HG03457 (cell line): ENCODE measurements around the gene BCAS4.

ENCODE experiments used
- ATAC-seq: cut with Tn5 transposase; IDR thresholded peaks from one replicate; pipeline ENCODE4 v1.9.1; 2021; ENCODE audit warnings: moderate number of reproducible peaks; ENCODE audit not compliant: unreplicated experiment

The BCAS4 gene

DNA sequence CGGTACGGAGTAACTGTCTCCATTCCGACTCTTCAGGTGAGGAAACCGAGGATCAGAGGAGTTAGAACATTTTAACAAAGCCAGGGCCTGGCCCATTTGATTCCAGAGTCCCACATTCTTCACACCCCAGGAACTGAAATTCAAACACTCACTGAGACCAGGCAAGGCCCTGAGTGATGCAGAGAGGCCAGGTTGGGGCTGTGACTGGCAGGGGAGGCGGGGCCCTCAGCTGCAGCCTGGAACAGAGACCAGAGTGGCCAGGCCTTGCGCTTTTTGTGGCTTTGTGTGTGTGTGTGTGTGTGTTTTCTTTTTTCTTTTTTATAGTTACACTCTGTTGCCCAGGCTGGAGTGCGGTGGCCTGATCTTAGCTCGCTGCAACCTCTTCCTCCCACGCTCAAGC lies 57.2 kb downstream of the BCAS4 start:
- ATAC-seq, result no peak

DNA sequence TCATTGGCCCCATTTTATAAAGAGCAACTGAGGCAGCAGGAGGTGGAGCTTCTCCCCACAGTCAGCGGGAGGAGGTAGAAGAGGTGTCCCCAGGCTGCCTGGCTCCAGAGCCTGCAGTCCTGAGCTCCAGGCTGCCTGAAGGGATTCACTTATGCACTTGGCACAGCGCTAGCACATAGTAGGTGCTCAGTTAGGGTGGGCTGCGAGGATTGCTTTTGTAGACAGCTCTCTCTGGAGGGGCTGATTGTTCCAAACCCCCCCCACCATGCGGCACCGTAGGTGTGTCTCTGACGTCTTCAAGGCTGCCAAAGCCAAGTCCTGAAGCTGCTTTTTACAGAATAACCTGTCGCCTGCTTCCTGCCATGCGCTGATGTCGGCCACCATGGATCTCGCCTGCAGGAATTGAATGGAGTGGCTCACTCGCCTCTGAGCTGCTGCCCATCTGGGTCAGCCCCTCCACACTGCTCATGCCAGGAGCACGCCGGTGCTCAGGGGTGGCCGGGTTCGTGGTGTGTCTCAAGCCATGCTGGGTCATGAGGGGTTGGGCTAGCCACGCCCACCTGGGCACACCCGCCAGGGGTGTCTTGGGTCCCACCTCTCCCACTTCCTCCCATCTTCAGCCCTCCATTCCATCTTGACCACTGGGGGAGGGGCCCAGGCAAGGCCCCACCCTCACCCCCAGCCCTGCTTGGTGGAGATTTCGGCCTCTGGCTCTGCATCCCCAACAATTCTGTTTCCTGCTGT lies 59.8 kb downstream of the BCAS4 start:
- no peak for ATAC-seq

DNA sequence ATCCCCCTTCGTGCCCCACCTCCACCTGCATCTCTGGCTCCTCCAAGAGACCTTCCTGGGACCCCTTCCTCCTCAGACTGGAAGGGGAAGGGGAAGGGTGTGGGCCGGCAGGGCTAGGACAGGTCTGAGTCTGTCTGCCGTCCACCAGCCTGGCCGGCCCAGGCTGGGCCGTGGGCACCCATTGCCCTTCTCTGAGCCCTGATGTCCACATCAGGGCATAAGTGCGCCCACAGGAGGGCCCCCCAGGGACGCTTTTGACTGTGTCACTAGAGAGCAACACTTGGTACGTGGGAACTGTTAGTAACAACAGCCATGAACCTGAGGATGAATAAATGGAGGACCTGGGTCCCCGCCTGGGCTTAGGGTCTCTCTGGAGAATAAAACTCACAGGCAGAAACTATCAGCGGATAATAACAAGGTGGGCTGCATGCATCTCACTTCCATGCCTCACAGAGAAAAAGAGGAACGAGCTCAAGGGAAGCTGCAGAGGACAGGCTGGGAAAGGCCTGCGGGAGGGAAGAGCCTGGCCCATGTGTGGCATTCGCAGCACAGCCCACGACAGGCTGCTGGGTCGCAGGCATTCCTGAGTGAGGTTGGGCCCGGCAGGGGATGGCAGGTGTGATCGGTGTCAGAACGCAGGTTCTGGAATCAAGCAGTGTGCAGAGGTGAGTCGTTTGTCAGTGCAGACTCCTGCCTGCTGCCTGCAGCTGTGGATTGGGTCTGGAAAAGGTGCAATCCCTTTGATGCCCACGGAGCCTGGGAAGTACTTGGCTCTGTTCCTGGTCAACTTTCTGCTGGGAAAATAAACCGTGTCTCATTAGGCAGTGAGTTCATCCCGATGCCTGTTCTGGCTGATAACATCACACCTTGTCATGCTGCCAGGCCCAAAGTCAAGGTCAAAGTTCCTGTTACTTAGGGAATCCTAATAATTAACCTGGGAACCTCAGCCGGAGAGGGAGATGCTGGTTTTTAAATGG lies 60.9 kb downstream of the BCAS4 start:
- no peak for ATAC-seq

DNA sequence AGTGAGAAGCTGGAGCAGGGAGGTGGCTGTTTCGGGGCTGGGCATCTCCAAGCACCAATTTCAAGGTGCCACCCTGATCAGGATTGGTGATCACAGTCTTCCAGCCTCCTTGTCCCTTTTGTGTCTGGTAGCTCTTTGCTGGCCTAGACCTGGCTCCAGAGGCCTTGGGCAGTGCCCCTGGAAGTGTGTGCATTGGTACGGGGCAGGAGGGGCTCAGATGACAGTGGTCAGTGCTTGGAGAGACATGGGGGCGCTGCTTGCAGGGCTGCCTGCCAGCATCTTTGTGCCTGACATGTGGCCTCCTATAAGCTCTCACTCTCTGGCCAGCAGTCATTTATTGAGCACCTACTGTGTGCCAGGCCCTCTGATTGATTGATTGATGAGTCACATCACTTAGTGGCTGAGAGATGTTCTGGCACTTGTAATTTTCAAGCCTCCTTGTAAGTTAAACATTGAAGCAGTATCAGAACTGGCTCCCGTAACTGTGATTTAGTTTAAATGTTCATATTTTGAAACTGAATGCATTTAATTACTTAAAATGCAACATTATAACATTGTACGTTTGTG lies 61.7 kb downstream of the BCAS4 start:
- ATAC-seq, result no peak

DNA sequence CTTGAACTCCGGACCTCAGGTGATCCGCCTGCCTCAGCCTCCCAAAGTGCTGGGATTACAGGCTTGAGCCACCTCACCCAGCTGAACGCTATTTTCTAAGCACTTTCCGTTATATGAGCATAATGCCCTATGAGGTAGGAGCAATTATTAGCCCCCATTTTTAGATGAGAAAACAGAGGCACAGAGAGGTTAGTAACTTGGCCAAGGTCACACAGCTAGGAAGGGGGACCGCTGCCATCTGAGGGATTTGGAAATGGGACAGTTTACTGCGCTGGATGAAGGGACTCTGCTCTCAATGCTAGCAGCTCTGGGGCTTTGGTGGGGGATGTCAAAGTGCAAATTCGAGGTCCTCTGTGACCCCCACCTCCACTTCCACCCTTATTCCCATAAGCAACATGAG lies 62.5 kb downstream of the BCAS4 start:
- no peak for ATAC-seq

DNA sequence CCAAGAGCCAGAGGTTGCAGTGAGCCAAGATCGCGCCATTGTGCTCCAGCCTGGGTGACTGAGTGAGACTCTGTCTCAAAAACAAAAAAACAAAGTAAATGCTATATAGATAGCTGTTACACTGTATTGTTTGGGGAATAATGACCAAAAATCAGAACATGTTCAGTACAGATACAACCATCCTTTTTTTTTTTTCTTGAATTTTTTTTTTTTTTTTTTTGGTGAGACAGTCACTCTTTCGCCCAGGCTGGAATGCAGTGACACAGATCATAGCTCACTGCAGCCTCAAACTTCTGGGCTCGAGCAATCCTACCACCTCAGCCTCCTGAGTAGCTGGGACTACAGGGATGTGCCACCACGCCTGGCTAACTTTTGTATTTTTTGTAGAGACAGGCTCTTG lies 63.7 kb downstream of the BCAS4 start:
- ATAC-seq, result no peak

DNA sequence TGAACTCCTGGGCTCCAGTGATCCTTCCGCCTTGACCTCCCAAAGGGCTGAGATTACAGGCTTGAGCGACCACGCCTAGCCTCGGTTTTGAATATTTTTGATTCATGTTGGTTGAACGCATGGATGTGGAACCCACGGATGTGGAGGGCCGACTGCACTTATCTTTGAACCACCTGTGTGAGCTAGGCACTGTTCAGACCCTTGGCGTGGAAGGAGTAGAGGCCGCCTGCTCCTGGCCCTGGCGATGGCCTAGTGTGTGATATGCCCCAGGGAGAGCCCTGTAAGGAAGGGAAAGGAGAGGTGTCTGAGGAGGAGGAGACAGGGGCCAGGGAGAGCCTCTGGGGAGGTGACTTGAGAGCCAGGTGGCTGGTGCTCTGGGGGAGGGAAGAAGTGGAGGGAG lies 64.3 kb downstream of the BCAS4 start:
- no peak for ATAC-seq

DNA sequence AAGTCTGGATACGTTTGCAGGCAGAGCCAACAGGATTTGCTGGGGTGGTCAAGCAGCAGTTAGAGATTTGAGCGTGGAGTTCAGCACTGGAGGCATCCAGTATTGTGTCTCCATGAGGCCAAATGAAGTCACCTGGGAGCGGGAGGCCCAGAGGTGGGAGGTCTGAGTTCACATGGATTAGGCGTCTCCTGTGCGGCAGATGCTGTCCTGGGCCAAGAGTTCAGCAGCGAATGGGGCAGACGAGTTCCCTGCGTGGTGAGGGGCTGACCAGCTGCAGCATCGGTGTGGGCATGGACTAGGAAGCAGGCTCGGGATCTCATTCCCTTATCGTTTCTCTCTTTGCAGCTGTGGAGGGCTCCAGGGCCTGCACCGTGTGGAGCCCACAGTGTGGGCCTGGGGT lies 66.2 kb downstream of the BCAS4 start:
- no peak for ATAC-seq

DNA sequence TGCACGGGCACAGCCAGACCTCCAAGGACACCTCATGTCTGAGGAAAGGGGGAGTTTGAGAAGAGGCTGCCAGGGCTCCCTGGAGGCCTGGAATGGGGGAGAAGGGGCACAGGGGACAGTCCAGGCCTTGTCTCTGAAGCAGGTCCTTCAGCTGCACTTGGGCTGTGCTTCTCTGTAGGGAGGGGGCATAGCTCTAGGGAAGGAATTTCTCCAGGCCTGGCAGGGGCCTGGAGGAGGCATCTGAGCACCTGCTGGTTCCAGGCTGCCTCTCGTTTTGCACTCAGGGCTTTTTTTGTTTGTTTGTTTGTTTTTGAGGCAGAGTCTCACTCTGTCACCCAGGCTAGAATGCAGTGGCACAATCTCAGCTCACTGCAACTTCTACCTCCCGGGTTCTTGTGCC lies 67.7 kb downstream of the BCAS4 start:
- ATAC-seq, result no peak

DNA sequence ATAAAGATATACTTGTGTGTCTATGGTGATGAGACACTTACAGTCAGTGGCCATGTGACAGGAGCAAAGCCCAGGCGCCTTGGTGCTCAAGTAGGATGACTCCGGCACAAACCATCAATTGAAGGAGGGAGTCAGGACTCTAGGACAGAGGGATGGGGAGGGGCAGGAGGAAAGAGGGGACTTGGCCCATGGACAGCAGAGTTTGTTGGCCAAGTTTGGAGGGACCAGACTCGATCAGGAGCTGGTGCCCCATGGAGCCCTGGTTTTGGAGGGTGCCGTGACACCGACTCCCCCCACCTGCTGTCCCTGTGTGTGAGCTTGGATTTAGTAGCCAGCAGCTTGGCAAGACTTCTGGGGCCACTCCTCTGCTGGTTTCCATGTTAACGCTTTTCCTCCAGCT lies 70.3 kb downstream of the BCAS4 start:
- ATAC-seq, result no peak

DNA sequence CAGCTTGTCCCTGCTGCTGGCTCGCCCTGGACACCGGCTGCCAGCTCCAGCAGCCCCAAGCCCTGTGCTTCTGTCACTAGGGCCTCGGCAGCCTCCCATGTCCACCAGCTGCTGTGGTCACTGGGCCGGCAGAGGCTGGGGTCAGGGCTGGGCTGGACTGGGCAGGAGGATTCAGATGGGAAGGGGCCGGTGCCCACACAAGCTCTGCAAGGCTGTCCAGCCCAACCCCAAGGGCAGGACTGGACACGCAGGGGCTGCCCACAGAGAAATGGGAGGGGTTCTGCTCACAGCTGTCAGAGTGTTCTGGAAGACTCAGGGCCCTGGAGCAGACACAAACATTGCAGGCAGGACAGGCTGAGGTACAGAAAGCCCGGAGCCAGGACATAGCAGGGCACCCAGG lies 70.7 kb downstream of the BCAS4 start:
- ATAC-seq, result no peak

DNA sequence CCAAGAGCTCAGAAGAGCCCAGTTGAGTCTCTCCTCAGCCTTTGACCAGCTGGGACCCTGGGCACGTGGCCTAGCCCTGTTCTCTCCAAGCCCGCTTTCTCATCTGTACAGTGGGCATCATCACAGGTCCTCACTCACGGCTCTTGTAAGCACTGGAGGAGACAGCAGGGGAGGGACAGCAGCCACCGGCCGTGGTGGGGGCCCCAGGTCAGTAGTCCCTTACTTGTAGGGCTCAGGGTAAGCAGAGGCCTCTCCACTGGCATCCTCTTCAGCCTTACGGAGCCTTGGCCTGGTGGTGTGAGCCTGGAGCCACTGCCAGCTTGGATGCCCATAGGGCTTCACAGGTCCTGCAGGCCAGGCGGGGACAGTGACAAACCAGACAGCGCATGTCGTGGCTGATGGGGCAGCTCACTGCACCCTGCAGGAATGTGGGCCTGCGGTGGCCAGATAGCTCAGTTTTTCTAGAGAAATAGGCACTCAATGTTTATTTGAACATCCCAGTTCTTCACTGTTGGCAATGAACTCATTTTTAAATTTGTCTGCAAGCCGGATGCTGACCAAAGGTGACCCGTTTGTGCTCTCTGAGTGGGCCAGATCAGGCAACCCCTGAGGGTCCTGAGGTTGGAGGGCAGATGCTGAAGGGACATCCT lies 71.3 kb downstream of the BCAS4 start:
- ATAC-seq, result no peak

DNA sequence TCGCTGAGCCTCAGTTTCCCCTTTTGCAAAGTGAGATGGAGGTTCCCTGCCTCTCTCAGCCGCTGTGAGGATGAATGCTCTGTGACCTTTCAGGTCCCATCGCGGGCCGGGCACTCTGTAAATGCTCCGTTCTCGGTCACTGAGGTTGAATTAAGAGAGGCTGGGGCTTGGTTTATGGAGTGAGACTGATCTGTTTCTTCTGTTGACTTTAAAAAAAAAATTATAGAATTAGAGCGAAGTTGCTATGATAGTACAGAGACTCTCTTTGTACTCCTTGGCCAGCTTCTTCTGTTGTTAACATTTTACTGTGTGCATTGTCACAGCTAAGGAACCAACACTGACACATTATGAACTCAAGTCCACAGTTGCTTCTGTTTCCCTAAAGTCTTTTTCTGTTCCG lies 72.0 kb downstream of the BCAS4 start:
- no peak for ATAC-seq

DNA sequence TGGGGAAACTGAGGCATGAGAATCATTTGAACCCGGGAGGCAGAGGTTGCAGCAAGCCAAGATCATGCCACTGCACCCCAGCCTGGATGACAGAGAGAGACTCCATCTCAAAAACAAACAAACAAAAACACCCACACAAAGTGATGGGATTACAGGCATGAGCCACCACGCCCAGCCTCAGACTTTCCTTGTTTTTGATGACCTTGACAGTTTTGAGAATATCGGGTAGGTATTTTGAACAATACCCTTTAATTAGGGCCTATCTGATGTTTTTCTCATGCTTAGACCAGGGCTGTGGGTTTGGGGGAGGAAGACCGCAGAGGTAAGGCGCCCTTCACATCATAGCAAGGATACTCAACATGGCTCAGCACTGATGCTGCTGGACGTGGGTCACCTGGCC lies 72.9 kb downstream of the BCAS4 start:
- no peak for ATAC-seq

DNA sequence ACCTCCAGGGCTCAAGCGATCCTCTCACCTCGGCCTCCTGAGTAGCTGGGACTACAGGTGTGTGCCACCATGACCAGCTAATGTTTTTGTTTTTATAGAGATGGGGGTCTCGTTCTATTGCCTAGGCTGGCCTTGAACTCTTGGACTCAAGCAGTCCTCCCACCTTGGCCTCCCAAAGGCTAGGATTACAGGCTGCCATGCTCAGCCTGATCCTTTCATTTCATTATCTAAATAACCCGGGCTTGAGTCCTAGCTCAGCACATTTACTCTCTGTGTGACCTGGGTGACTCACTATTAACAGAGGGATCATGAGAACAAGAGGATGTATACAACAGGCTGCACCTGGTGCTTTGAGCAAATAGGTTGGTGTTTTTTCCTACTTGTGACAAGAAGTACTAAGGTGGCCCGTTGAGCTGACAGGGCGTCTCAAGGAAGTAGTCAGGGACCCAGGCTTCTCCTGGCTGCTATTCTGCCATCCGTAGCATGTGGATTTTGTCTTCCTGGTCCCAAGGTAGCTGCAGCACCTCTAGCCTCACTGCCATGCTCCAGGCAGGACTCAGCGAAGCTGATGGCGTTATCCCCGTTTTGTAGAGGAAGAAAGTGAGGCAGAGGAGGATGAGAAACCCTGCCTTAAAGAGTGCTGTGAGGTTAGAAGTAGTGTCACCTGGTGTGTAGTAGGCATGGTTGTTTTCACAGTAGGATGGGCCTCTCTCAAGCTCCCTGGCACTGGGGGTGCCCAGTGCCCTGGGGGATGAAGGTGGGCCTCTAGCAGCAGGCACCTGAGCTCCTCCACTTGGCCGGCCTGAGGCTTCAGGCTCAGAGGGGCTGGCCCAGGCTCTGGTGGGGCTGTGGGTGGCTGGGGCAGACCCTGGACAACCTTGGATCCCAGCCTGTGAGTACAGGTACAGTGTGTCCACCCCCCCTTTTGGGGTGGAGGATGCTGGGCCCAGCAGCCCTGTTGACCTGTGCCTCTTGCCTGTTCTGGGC lies 73.9 kb downstream of the BCAS4 start:
- no peak for ATAC-seq

DNA sequence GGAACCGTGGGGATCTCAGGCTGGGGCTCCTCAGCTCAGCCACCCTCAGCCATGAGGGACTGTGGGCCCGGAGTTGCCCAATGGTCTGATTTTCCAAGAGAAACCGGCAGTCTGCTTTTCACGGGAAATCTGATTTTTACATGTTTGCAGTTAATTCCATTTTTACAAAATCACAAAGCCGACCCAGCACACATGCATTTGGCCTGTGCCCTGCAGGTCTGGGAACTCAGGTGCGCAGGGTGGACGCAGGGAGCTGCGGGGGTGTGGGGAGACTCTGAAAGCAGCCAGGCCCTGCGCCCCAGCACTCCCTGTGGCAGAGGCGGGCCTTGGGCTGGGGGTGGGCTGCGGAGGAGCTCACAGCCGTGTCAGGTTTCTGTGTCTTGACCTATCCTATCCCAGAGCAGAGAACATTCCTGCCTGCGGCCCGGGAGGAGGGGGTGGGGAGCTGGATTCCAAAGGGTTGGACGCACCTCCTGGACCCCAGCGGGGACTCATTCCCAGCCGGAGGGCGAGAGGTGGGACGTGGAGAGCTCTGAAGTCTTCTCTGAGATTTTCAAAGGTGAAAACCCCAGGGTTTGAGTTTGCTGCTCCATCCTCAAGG lies 75.8 kb downstream of the BCAS4 start:
- no peak for ATAC-seq

DNA sequence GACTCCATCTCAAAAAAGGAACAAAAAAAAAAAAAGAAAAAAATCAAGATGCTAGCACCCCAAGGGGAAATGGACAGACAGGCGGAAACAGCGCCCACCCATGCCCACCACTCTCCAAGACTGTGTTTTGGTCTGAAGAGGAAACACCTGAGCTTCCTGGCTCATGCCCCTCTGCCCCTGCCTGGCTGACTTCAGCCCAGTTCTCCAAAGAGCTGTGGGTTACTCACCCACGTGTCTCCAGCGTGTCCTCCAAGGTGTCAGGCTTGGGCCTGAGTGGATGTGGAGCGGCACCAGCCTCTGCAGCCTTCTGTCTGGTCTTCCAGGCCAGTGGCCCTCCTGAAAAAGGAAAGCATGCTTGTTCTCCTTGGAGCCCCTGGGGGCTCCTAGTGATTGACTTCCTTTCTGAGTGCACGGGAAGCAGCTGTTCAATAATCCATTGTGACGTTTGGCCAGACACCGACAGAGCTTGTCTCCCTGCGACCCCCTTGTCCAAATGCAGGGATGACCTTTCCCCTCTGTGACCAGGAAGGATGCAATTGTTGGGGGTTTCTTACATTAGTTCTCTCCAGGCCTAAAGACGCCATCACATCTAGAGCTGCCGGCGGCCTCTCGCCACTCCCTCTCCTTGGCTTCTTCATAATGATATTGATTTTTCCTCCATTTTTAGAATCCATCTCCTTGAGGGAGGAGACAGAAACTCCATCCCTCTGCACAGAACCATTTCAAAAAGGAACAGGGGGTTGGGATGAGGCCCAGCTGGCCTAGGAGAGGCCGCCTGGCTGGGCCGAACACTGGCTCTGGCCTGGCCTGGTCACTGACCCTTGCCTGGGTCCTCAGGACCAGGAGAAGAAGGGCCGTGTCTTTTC lies 77.9 kb downstream of the BCAS4 start:
- ATAC-seq, result no peak

DNA sequence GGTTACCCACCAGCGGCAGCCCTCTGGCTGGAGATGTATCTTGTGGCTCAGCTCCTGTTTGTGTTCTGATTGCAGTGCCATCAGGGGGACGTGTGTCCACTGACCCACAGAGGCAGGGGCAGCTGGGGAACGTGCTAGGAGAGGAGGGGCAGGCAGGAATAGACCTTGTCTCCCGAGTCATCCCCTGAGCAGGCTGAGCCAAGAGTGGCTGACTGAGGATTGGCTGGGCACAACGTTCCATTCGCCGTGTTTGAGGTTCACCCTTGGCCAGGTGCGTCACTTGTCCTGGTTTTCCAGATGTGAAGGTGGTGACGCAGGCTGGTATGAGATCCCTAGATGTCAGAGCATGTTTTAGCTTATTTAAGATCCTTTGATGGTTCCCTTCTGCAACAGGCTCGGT lies 78.7 kb downstream of the BCAS4 start:
- ATAC-seq, result no peak
